NCI-H2196 (cell line): ENCODE data around the gene ATP5F1D.
A peak's percentile ranks its signal among the peaks of the same experiment; 100 is the strongest.

Source experiments
- DNase-seq: peaks from one replicate; lab custom pipeline; 2025; ENCODE audit not compliant: unreplicated experiment; lab: John Stamatoyannopoulos, UW

ATP5F1D gene

DNA sequence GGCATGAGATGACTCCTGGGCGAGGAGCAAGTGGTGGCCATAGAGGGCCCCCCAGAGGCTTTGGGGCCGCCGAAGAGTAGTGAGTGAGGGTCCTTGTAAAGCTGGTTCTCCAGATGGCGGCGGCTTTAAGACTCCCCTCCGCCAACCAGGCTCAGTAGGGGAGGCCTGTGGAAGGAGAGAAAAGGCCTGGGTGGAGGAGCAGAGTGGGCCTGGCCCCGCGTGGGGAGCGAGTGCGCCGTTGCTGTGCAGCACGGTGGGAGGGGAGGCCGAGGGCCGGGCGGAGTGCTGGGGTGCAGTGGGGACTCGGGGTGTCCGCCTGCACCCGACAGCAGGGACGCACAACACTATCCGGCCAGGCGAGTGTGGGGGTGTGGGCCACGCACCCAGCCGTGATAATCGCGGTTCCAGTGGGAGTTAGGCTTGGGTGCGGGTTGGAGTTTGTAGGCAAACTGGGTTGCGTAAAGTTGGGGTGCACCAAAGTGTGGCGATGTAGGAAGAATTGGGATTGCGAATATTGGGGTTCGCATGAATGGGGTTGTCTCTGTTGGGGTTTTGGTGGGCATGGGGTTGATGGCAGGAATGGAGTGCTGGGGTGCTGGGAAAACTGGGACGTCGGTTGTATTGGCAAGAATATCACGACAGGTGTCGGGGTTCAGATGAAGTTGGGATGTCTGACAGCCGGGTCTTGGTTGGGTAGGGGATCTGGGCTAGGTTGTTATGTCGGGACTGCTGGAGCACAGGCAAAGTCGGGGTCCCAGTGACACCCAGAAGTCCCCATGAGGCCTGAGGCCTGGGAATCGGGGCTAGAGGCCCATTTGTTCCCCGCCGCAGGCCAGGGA lies 26.9 kb downstream of the ATP5F1D start:
- no peak for DNase-seq

DNA sequence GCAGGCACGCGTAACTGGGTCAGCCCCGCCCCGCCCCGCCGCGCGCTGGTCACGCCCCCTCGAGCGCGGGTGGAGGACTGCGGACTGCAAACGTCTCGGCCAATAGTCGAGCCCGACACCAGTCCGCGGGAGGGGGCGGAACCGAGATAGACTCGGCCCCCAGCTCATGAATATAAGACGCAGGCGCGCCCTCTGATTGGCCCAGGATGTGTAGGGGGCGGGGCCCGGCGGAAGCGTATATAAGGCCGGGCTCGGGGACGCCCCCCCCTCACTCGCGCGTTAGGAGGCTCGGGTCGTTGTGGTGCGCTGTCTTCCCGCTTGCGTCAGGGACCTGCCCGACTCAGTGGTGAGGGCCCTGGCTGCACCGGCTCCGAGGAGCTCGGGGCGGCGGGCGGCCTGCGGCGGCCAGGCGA lies 27.5 kb downstream of the ATP5F1D start, which contains the start of gene CIRBP:
CIRBP (plus strand) TSS at position 268 of the 413 bp plus-strand sequence. CDS start 1,602 bp downstream, outside the sequence.
- DNase-seq: peak; percentile 98

DNA sequence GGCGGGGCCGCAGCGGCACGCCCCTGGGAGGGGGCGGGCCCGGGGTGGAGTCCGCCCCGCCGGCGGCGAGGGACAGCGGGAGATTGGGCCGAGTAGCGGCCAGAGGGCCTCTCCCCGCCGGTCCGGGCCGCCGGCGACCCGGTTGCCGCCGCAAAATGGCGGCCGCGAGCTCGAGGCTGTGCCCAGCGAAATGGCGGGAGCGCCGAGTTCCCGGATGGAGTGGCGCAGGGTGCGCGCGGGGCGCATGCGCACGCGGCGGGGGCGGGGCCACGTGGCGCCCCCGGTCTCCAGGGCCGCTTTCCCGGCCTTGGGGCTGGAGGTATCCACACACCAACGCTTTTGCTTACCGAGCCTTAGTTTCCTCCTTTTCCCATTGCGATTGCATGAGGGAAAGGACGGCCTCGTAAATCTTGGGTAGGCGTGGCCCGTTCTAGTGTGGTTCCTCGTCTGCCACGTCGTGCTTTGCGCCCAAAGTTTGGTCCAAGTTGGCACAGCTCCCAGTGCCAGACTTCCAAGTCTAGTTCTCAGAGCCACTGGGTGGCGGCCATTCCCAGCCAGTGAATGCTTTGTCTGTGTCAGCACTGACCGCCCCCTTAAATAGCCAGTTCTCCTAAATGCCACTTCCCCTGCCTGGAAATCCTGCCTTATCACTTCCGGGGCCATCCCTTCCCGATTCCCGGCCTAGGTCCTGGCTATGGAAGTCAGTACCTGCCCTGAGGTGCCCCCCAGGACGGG lies 28.1 kb downstream of the ATP5F1D start:
- DNase-seq: peak; percentile 90

DNA sequence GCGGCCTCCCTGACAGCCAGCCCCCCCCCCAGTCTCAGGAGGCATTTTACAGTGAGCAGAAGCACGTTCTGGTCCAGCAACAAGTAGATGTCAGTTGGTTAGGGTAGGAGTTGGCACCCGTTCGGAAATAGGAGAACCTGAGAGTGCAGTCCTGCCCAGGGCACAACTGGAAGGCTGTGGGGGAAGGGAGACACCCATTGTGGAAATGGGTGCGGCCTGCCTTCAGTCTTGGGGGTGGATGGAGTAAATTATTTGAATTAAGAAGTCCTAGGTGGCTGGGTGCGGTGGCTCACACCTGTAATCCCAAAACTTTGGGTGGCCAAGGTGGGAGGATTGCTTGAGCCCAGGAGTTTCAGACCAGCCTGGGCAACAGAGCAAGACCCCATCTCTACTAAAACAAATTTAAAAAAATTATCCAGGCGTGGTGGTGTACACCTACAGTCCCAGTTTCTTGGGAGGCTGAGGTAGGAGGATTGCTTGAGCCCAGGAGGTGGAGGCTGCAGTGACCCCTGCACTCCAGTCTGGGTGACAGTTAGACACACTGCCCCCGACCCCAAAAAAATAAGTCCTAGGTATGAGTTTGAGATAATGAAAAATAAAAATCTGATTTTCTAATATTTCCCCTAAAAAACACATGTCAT lies 28.8 kb downstream of the ATP5F1D start:
- DNase-seq: peak; percentile 62

DNA sequence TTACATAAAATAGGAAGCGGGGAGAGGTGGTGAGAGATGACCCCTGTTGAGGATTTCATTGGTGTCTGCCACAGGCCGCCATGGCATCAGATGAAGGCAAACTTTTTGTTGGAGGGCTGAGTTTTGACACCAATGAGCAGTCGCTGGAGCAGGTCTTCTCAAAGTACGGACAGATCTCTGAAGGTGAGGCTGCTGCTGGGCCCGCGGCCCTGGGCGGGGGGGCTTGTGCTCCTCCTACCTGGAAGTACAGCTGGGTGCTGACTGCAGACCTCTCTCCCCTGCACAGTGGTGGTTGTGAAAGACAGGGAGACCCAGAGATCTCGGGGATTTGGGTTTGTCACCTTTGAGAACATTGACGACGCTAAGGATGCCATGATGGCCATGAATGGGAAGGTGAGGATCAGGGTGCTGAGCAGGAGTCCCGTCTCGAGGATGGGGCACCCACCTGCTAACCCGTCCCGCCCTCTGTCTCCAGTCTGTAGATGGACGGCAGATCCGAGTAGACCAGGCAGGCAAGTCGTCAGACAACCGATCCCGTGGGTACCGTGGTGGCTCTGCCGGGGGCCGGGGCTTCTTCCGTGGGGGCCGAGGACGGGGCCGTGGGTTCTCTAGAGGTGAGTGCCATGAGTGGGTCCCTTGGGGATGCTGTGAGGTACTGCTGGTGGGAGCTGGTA lies 29.4 kb downstream of the ATP5F1D start:
- no peak for DNase-seq

DNA sequence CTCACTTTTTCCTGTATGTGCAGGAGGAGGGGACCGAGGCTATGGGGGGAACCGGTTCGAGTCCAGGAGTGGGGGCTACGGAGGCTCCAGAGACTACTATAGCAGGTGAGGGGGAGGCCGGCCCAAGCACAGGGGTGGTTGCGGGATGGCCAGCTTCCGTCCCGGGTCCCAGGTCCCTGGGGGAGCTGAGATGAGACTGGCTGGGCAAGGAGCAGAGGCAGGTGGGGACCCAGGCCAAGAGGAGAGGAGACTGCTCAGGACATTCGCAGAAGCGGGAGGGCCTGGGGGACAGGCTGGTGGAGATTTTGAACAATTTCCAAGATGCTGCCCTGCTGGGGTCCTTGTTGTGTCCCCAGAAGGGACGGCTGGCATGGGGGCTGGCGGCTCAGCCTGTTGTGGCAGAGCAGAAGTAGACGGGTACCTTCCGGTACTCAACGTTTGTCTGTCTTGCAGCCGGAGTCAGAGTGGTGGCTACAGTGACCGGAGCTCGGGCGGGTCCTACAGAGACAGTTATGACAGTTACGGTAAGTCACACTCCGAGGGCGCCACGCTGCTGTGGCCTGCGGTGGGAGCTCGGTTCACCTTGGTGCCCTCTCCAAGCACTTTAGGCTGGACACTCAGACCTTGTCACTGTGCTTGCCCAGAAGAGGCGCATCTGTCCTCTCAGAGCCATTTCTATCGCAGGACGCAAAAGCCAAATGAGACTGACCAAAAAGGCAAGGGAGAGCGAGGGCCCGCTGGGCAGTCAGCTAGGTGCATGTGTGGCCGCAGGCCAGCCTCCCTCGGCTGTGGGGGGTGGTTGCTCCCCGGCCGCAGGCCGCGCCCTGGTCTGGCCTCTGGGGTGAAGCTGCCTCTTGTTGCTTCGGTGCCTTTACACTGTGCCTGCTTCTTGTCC lies 30.2 kb downstream of the ATP5F1D start:
- DNase-seq: no peak

DNA sequence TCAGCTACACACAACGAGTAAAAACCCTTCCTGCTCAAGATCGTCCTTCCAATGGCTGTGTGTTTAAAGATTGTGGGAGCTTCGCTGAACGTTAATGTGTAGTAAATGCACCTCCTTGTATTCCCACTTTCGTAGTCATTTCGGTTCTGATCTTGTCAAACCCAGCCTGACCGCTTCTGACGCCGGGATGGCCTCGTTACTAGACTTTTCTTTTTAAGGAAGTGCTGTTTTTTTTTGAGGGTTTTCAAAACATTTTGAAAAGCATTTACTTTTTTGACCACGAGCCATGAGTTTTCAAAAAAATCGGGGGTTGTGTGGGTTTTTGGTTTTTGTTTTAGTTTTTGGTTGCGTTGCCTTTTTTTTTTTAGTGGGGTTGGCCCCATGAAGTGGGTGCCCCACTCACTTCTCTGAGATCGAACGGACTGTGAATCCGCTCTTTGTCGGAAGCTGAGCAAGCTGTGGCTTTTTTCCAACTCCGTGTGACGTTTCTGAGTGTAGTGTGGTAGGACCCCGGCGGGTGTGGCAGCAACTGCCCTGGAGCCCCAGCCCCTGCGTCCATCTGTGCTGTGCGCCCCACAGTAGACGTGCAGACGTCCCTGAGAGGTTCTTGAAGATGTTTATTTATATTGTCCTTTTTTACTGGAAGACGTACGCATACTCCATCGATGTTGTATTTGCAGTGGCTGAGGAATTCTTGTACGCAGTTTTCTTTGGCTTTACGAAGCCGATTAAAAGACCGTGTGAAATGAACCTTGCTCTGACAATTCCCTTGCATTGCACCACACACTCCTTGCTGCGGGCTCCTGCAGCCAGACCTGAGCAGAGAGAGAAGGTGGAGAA lies 31.1 kb downstream of the ATP5F1D start:
- no peak for DNase-seq

DNA sequence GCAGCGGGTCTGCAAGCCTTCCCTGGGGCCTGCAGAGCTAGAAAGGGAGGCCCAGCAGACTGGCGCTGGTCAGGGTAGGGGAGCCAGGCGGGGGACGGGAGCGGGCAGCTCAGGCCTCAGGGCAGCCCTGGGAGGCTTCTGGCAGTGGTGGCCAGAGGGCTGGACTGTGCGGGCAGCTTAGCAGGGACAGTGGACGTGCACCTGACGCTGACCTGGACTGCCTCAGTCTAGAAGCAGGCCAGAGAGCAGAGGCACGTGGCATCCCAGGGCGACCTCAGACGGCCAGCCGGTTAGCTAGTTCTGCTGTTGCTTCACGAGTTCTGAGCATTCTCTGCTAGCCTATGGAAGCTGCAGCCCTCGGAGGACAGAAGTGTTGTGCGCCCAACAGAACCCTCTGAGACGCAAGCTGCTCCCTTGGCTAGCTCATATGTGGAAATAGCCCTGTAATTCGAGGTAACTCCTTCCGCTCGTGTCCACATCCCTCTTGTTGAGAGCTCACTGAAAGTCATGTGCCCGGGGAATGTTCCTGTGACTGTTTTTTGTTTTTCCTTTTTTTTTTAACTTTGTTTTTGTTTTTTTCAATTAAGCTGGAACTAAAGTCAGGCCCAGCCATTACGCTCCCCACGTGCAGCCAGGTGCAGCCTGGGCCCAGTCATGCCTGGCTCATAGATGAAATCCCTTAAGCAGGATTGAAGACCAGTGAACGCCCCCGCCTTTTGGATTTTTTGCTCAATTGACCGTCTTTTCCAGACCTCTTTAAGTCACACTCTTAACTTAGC lies 31.9 kb downstream of the ATP5F1D start:
- DNase-seq: no peak

DNA sequence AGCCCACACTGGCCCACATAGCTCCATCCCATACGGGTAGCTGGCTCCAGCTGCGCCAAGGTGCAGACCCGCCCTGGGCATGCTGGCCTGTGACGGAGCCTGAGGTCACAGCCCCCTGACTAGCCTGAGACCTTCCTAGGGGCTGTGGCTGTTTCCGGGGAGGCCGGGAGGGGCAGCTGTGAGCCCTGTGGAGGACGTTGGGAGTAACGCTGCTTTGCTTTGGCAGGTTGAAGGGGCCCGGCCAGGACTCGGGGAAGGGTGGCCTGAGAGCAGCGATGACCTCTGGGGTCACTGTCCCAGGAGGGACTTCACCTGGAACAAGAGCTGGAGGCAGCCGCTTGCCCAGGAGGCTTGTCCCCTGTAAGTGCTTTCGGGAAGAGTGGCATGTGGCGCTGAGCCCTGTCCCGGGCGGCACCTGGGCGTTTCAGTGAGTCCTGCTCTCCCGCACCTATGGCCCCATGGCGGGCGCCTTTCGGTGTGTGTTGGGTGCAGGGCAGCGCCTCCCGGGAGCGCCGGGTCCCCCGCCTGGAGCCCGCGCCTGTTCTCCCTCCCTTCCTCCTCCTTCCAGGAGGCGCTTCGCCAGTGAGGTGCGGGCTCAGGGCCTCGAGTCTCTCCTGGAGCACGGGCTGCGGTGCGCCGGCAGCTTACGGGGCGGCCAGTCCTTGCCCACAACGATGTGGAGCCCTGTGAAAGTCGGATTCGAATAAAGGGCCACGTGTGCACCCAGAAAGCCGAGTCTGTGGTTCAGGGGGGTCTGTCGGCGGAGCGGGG lies 32.7 kb downstream of the ATP5F1D start:
- no peak for DNase-seq

DNA sequence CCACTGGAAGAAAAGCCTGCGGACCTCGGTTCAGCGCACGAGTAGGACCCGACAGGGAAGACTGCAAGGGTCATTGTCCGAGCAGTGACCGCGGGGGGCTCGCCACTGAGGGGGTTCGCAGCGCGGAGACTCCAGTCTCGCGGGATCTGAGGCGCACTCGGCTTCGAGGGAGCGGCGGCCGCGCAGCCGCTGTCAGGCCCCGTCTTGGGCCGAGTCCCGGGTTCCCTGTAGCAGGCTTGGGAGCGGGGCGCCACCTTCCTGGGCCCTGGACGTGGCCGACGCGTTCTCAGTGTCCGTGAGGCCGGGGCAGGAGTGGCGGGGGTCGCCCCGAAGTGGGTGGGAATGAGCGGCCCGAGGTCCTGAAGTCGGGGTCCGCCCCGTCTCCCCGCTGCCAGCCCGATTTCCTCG lies 33.3 kb downstream of the ATP5F1D start:
- DNase-seq: no peak

DNA sequence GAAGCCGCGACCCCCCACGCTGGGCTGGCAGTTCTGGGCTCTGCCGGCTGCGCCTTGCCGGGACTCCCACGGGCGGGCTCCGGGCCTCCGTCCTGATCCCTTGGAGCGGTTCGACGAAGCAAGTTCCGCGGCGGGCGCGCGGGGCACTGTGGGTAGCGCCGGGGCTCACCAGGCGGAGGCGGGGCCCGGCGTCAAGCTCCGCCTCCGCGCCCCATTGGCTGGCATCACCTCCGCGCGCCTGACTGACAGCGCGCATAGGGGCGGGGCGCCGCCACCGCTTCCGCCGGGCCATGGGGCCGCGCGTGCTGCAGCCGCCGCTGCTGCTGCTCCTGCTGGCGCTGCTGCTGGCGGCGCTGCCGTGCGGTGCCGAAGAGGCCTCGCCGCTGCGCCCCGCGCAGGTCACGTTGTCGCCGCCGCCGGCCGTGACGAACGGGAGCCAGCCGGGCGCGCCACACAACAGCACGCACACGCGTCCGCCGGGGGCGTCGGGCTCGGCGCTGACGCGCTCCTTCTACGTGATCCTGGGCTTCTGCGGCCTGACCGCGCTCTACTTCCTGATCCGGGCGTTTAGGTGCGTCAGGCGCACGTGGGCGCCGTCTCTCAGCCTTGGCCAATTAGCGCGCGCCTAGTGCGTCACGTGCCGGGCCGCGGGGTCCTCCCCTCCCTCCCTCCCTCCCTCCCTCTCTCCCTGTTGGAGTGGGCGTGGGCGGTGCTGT lies 33.9 kb downstream of the ATP5F1D start, which contains the start of gene FAM174C:
FAM174C (plus strand) TSS at position 271 of the 716 bp plus-strand sequence; CDS start at position 291, 20 bp downstream.
- peak; percentile 99 for DNase-seq

DNA sequence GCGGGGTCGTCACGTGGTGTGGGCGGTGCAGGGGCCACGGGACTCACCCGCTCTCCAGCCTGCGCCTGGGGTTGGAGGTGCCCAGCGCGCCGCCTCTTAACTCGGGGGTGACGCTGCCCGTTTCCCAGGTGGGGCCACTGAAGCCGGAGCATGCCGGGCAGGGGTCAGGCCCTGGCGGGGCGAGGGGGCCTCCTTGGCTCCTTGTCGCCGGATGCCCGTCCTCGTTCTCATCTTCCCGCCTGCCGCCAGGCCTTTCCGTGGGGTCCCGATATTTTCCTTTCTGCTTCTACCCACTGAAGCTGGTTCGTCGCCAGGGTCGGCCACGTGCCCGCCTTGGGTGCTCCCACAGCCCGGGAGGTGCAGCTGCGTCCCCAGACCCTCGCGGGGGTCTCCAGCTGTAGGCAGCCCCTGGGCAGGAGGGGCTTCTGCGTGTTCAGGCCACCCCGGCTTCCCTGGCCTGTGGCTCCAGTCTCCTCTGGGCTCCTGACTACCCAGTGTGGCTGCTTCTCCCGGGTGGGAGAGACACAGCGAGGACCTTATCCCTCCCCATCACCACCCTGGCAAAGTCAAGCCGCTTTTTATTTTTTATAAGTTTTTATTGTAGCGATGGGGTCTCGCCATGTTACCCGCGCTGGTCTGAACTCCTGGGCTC lies 34.6 kb downstream of the ATP5F1D start:
- no peak for DNase-seq

DNA sequence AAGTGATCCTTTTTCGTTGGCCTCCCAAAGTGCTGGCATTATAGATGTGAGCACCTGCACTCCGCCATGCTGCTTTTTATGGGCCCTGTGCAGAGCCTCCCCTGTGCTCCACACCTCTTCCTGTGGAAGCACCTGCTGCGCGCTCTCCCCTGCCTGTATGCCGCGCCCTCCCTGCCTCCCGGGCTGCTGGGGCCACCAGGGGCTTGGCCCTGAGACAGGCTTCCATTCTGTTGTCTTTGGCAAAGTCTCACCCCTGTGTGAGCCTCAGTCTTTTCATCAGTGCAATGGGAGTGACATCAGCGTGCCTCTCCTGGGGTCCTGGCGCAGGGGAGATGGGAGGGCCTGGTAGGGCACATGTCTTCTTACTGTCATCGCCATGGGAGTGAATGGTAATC lies 35.1 kb downstream of the ATP5F1D start:
- DNase-seq: peak; percentile 34

DNA sequence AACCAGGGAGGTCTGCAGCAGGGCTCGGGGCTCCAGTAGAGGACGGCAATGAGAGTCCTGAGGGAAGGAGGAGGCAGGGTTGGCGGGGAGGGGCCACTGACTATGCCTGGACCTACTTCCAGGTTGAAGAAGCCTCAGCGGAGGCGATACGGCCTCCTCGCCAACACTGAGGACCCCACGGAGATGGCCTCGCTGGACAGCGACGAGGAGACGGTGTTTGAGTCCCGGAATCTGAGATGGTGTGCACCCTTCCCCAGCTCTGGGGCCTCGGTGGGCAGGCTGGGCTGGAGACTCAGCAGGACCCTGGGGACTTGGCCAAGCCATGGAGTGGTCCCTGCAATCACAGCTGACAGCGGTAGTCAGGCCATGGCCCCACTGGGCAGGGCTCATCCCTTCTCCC lies 35.5 kb downstream of the ATP5F1D start:
- DNase-seq: no peak

DNA sequence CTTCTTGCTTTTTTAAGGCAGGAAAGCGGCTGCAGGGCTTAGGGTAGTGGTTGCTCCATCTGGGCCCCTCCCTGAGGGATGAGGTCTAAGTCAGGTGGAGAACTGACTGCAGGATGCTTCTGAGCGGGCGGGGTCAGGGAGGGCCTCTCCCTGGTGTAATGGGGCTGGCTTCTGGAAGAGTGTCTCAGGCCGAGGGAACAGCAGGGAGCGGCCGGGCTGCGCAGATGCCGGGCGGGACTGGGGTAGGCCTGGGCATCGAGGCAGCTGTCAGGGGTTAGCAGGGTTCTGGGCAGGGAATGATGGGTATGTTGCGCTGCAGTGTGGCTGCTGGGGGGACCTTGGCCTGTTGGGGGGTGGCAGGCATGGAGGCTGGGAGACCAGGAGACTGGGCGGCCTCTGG lies 36.5 kb downstream of the ATP5F1D start:
- no peak for DNase-seq
